ENCODE results near the gene POGLUT3. TPM values are rescaled to one million over a fixed set of nuclear protein-coding genes. Genes with fewer than 3 reads are reported as not detected.

Gene POGLUT3
- total and polyA plus RNA-seq, 4 donors = 9.9 to 31.8 (median 19.0) TPM

GRCh38 chr11:108508653-108509593, 10.7 kb upstream of the POGLUT3 start:
- TF ChIP-seq CTCF (IDR thresholded peaks at IDR 0.05; ENCODE audit: control extremely low read depth, extremely low read depth) = no peak
- no peak overlapping the region for H3K27ac ChIP-seq (ENCODE audit: low read depth in 1 of 2, low read length in 1 of 2)
- H3K4me1 ChIP-seq (ENCODE audit: control insufficient read depth in 5 of 5, insufficient read depth in 5 of 5, low read length in 5 of 5) = no peaks in the 10 kb centered on the region
- ATAC-seq (ENCODE audit: insufficient read depth, low FRiP score) (no peak), DNase-seq (no peak)
- H3K27me3 ChIP-seq (ENCODE audit: control insufficient read depth in 3 of 3, insufficient read depth in 3 of 3, low read length in 2 of 3) = no peaks in the 10 kb centered on the region
- no peak overlapping the region for H3K9ac ChIP-seq (ENCODE audit: insufficient read depth in 1 of 2, low read length in 2 of 2)
- H3K9me3 ChIP-seq (ENCODE audit: control insufficient read depth in 4 of 4, insufficient read depth in 3 of 4, low read length in 3 of 4) = no peaks in the 10 kb centered on the region
- H3K4me3 ChIP-seq = no peak overlapping the region
- H3K36me3 ChIP-seq (ENCODE audit: control insufficient read depth in 4 of 4, insufficient read depth in 4 of 4, low read length in 4 of 4) = peaks cover 0 to 4% (median 0%) of the 10 kb centered on the region in 4 donors
- WGBS, 2 donors = 61 to 62% methylated on average over 3 of the region's 3 CpGs

- no peak overlapping the region for H3K27ac ChIP-seq (ENCODE audit: low read depth in 1 of 2, low read length in 1 of 2)
These were observed 3.2 kb upstream of the POGLUT3 start for GRCh38 chr11:108501396-108501795.

GRCh38 chr11:108500721-108501120, 2.5 kb upstream of the POGLUT3 start:
- WGBS, 2 donors = 63 to 73% methylated on average over 2 of the region's 2 CpGs
- DNase-seq (no peak), ATAC-seq (ENCODE audit: insufficient read depth, low FRiP score) (no peak)
- H3K27me3 ChIP-seq (ENCODE audit: control insufficient read depth in 3 of 3, insufficient read depth in 3 of 3, low read length in 2 of 3) = no peaks in the 10 kb centered on the region
- H3K4me3 ChIP-seq = no peak overlapping the region
- H3K9ac ChIP-seq (ENCODE audit: insufficient read depth in 1 of 2, low read length in 2 of 2) = no peak overlapping the region
- no peak overlapping the region for H3K27ac ChIP-seq (ENCODE audit: low read depth in 1 of 2, low read length in 1 of 2)
- no peaks in the 10 kb centered on the region for H3K36me3 ChIP-seq (ENCODE audit: control insufficient read depth in 4 of 4, insufficient read depth in 4 of 4, low read length in 4 of 4)
- peaks cover 0 to 9% (median 2%) of the 10 kb centered on the region in 5 donors for H3K4me1 ChIP-seq (ENCODE audit: control insufficient read depth in 5 of 5, insufficient read depth in 5 of 5, low read length in 5 of 5)
- TF ChIP-seq CTCF (IDR thresholded peaks at IDR 0.05; ENCODE audit: control extremely low read depth, extremely low read depth) = no peak
- H3K9me3 ChIP-seq (ENCODE audit: control insufficient read depth in 4 of 4, insufficient read depth in 3 of 4, low read length in 3 of 4) = no peaks in the 10 kb centered on the region

More at GRCh38 chr11:108501396-108501795, 3.2 kb upstream of the POGLUT3 start:
- Histone ChIP-seq H3K9me3 (ENCODE audit: control insufficient read depth in 4 of 4, insufficient read depth in 3 of 4, low read length in 3 of 4) (no peaks in the 10 kb centered on the region), H3K4me3 (no peak overlapping the region), H3K36me3 (ENCODE audit: control insufficient read depth in 4 of 4, insufficient read depth in 4 of 4, low read length in 4 of 4) (no peaks in the 10 kb centered on the region), H3K27me3 (ENCODE audit: control insufficient read depth in 3 of 3, insufficient read depth in 3 of 3, low read length in 2 of 3) (no peaks in the 10 kb centered on the region), H3K9ac (ENCODE audit: insufficient read depth in 1 of 2, low read length in 2 of 2) (no peak overlapping the region), H3K4me1 (ENCODE audit: control insufficient read depth in 5 of 5, insufficient read depth in 5 of 5, low read length in 5 of 5) (peaks cover 0 to 8% (median 2%) of the 10 kb centered on the region in 5 donors)
- WGBS, 2 donors = 86 to 95% methylated on average over 5 of the region's 5 CpGs
- no peak for TF ChIP-seq CTCF (IDR thresholded peaks at IDR 0.05; ENCODE audit: control extremely low read depth, extremely low read depth)
- no peak for DNase-seq
- ATAC-seq (ENCODE audit: insufficient read depth, low FRiP score) = no peak

Data from lung (tissue), 12 donors.